CD8-positive, alpha-beta memory T cell (primary cell): ENCODE data around the gene DNAJB12. TPM values are rescaled to one million over a fixed set of nuclear protein-coding genes. Genes with fewer than 3 reads are reported as not detected.
"Not testable (repeated sequence)": the region's sequence is repeated elsewhere in the genome, so short reads cannot be mapped to it uniquely, and the experiment has no call there.

Source experiments
- CTCF ChIA-PET: fragments of 350-600 bp; sonication (Branson Sonifier 250); formaldehyde crosslinking; loops from one replicate; lab custom pipeline; 2021; ENCODE audit warnings: antibody characterized with exemption; lab: Charles Lee
- POLR2A ChIA-PET: fragments of 350-600 bp; sonication (Branson Sonifier 250); formaldehyde crosslinking; loops from one replicate; lab custom pipeline; 2021; ENCODE audit warnings: antibody characterized with exemption; lab: Charles Lee
- DNase-seq, 5 donors: peaks; one replicate each; pipeline versions ENCODE4 v3.0.0 to v3.0.0-alpha.2; 2020 to 2022; ENCODE audit warnings: mixed read lengths in 1 of 5
- H3K27ac ChIP-seq: one replicate; pipeline ENCODE4 v1.7.0; 2013; ENCODE audit warnings: low read depth, mild to moderate bottlenecking, low read length, moderate library complexity
- H3K27me3 ChIP-seq: 2 replicates; pipeline ENCODE4 v1.7.0; 2013; ENCODE audit warnings: low read length, mild to moderate bottlenecking; ENCODE audit not compliant: insufficient read depth, poor library complexity, severe bottlenecking
- H3K36me3 ChIP-seq: 2 replicates; pipeline ENCODE4 v1.7.0; 2013; ENCODE audit warnings: mild to moderate bottlenecking, low read length, moderate library complexity; ENCODE audit not compliant: insufficient read depth
- H3K4me1 ChIP-seq: 2 replicates; pipeline ENCODE4 v1.7.0; 2013; ENCODE audit warnings: mild to moderate bottlenecking, low read length, moderate library complexity; ENCODE audit not compliant: insufficient read depth
- H3K4me3 ChIP-seq: 2 replicates; pipeline ENCODE4 v1.7.0; 2013; ENCODE audit warnings: mild to moderate bottlenecking, low read length
- H3K9me3 ChIP-seq: 2 replicates; pipeline ENCODE4 v1.7.0; 2013; ENCODE audit warnings: mild to moderate bottlenecking, low read length
- H3K27ac Mint-ChIP-seq, 8 donors: one replicate each; pipeline ENCODE4 v1.8.0; 2020 to 2021; ENCODE audit warnings: mixed read lengths in 8 of 8, mild to moderate bottlenecking in 6 of 8, inconsistent platforms in 3 of 8, moderate library complexity in 3 of 8
- H3K27me3 Mint-ChIP-seq, 2 donors: one replicate each; pipeline ENCODE4 v1.8.0; 2020 to 2021; ENCODE audit warnings: mixed read lengths in 2 of 2, mild to moderate bottlenecking in 1 of 2, moderate library complexity in 1 of 2
- H3K36me3 Mint-ChIP-seq, 3 donors: one replicate each; pipeline ENCODE4 v1.8.0; 2020 to 2021; ENCODE audit warnings: mixed read lengths in 3 of 3, inconsistent platforms in 1 of 3, mild to moderate bottlenecking in 1 of 3
- H3K4me1 Mint-ChIP-seq, 3 donors: one replicate each; pipeline ENCODE4 v1.8.0; 2020 to 2021; ENCODE audit warnings: mixed read lengths in 3 of 3, inconsistent platforms in 1 of 3, mild to moderate bottlenecking in 1 of 3
- H3K4me3 Mint-ChIP-seq, 7 donors: one replicate each; pipeline ENCODE4 v1.8.0; 2020 to 2021; ENCODE audit warnings: mixed read lengths in 7 of 7, mild to moderate bottlenecking in 6 of 7, moderate library complexity in 4 of 7, inconsistent platforms in 2 of 7
- H3K9me3 Mint-ChIP-seq, 5 donors: one replicate each; pipeline ENCODE4 v1.8.0; 2020 to 2022; ENCODE audit warnings: mixed read lengths in 5 of 5, mild to moderate bottlenecking in 3 of 5, moderate library complexity in 2 of 5, inconsistent platforms in 1 of 5
- polyA plus RNA-seq: library from polyadenylated mRNA; unstranded; fragments of 300-500 nt; fragmentation: Illumina TruSeq; gene quantifications from one replicate; pipeline ENCODE4 v1.2.3, GENCODE V29; 2021
- total RNA-seq, 2 experiments: library from RNA; stranded (reverse); gene quantifications; one replicate each; pipeline ENCODE4 v1.2.3, GENCODE V29; 2021

The DNAJB12 gene
- total and polyA plus RNA-seq, 3 experiments from 2014 or later, result 28.0 to 30.4 (median 29.4) TPM

DNA sequence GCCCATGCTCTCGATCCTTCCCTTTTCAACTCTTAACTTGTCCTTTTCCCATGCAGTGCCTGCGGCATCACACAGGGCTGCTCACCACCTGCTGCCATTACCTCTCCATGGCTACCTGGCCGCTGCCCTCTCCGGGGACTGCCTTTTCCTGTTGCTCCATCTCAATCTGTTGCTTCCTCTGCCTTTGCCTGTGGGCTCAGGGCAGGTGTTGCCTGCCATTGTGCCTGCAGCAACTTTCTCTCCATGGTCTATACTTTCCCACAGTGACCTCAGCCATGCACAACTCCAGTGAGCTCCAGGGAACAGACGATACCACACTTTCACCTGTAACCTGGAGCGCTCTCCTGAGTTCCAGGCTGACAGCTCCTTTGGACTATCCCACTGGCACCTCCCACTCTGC, 3.2 kb downstream of the DNAJB12 start:
- peaks cover 49 to 65% (median 53%) of the 10 kb centered on the region in 3 donors for H3K4me1 Mint-ChIP-seq

GRCh38 chr10:72349438-72349837, 5.3 kb downstream of the DNAJB12 start:
- H3K4me3 Mint-ChIP-seq, result peak overlapping the region in 1 of 7 donors; percentile 83
- Histone ChIP-seq H3K4me1 (peaks cover 22% of the 10 kb centered on the region), H3K36me3 (peaks cover 12% of the 10 kb centered on the region), H3K27ac (no peak overlapping the region), H3K9me3 (no peaks in the 10 kb centered on the region), H3K4me3 (no peak overlapping the region), H3K27me3 (no peaks in the 10 kb centered on the region)
- H3K4me1 Mint-ChIP-seq, result peaks cover 43 to 61% (median 45%) of the 10 kb centered on the region in 3 donors
- H3K27me3 Mint-ChIP-seq, result no peaks in the 10 kb centered on the region
- H3K9me3 Mint-ChIP-seq, result no peaks in the 10 kb centered on the region
- H3K36me3 Mint-ChIP-seq, result peaks cover 0 to 51% (median 1%) of the 10 kb centered on the region in 3 donors
- DNase-seq, result no peak
- POLR2A ChIA-PET, result no interaction called here
- H3K27ac Mint-ChIP-seq, result peak overlapping the region in 4 of 8 donors; percentile 45 to 84 (median 75)
- CTCF ChIA-PET, result interaction anchor here (1.0 to 3.3 kb wide), 5 partner anchors 8 to 127 kb away, joined by 3 to 11 read pairs (median 6); no protein-coding TSS in a partner anchor

More for the DNA sequence above, 3.2 kb downstream of the DNAJB12 start:
- Histone ChIP-seq H3K27ac (no peak overlapping the region), H3K9me3 (no peaks in the 10 kb centered on the region), H3K36me3 (peaks cover 12% of the 10 kb centered on the region), H3K27me3 (no peaks in the 10 kb centered on the region), H3K4me3 (no peak overlapping the region), H3K4me1 (peaks cover 21% of the 10 kb centered on the region)
- Mint-ChIP-seq H3K27ac (peak overlapping the region in 4 of 8 donors; percentile 19 to 93 (median 64)), H3K36me3 (peaks cover 0 to 51% (median 1%) of the 10 kb centered on the region in 3 donors), H3K4me3 (peak overlapping the region in 2 of 7 donors; percentile 5 to 91), H3K27me3 (no peaks in the 10 kb centered on the region), H3K9me3 (no peaks in the 10 kb centered on the region)
- POLR2A ChIA-PET, result no interaction called here
- DNase-seq, result peak in 1 of 5 donors; percentile 36
- CTCF ChIA-PET, result interaction anchor here (1.4 to 3.3 kb wide), 2 partner anchors 12 to 15 kb away, joined by 3 to 8 read pairs; no protein-coding TSS in a partner anchor

DNA sequence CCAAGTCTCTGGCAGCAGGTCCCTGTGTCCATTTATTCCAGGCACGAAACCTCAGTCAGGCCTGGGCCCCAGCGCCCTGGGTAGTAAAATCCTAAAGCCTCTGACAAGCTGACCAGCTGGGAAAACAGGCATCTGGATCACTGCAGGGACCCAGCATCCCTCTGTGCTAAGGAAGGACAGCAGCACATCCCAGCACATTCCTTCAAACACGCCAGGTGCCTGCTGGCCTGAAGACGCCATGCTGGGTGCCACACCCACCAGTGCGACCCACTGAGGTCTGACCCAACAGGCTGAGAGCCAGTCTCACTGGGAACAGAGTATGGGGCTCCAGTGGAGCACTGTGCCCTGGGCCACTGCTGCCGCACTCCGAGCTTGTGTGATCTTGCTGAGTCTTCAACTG, 6.4 kb downstream of the DNAJB12 start:
- H3K36me3 Mint-ChIP-seq, result peaks cover 0 to 55% (median 1%) of the 10 kb centered on the region in 3 donors
- ChIA-PET CTCF (interaction anchor here (1.6 to 3.3 kb wide), 2 partner anchors 9 to 300 kb away, joined by 4 to 8 read pairs; no protein-coding TSS in a partner anchor), POLR2A (no interaction called here)
- H3K9me3 Mint-ChIP-seq, result no peaks in the 10 kb centered on the region
- H3K4me1 Mint-ChIP-seq, result peaks cover 37 to 57% (median 38%) of the 10 kb centered on the region in 3 donors
- H3K9me3 ChIP-seq, result no peaks in the 10 kb centered on the region
- H3K4me3 ChIP-seq, result no peak overlapping the region
- DNase-seq, result no peak
- H3K27ac Mint-ChIP-seq, result peak overlapping the region in 1 of 8 donors; percentile 52
- peaks cover 16% of the 10 kb centered on the region for H3K36me3 ChIP-seq
- H3K4me1 ChIP-seq, result peaks cover 15% of the 10 kb centered on the region
- no peak overlapping the region for H3K4me3 Mint-ChIP-seq
- no peaks in the 10 kb centered on the region for H3K27me3 Mint-ChIP-seq
- H3K27ac ChIP-seq, result no peak overlapping the region
- no peaks in the 10 kb centered on the region for H3K27me3 ChIP-seq

GRCh38 chr10:72346117-72346516, 8.6 kb downstream of the DNAJB12 start:
- H3K27me3 Mint-ChIP-seq, H3K27me3 ChIP-seq, H3K4me3 Mint-ChIP-seq, H3K27ac ChIP-seq, H3K9me3 Mint-ChIP-seq, H3K9me3 ChIP-seq, DNase-seq, H3K4me3 ChIP-seq, H3K4me1 ChIP-seq: not testable (repeated sequence)
- Mint-ChIP-seq H3K27ac (peak overlapping the region in 1 of 8 donors; percentile 47), H3K4me1 (peaks cover 16 to 40% (median 19%) of the 10 kb centered on the region in 3 donors), H3K36me3 (peaks cover 0 to 57% (median under 1%) of the 10 kb centered on the region in 3 donors)
- H3K36me3 ChIP-seq, result peaks cover 14% of the 10 kb centered on the region
- ChIA-PET POLR2A (interaction anchor here (1.0 kb wide), 1 partner anchor 258 kb away, joined by 4 read pairs; the partner anchor contains the start of gene SPOCK2), CTCF (interaction anchor here (0.9 to 1.5 kb wide), 3 partner anchors 9 to 16 kb away, joined by 3 to 5 read pairs (median 3); partner anchors contain the start of gene DNAJB12)

GRCh38 chr10:72344932-72345331, 9.8 kb downstream of the DNAJB12 start:
- peak overlapping the region in 4 of 8 donors; percentile 27 to 97 (median 47) for H3K27ac Mint-ChIP-seq
- H3K4me1 Mint-ChIP-seq, result peaks cover 14 to 39% (median 18%) of the 10 kb centered on the region in 3 donors
- H3K4me1 ChIP-seq, result peaks cover 15% of the 10 kb centered on the region
- no peaks in the 10 kb centered on the region for H3K27me3 Mint-ChIP-seq
- H3K4me3 ChIP-seq, result no peak overlapping the region
- peaks cover 21% of the 10 kb centered on the region for H3K36me3 ChIP-seq
- no peaks in the 10 kb centered on the region for H3K27me3 ChIP-seq
- H3K27ac ChIP-seq, result no peak overlapping the region
- H3K9me3 ChIP-seq, result no peaks in the 10 kb centered on the region
- ChIA-PET POLR2A (no interaction called here), CTCF (interaction anchor here (0.8 to 2.1 kb wide), 6 partner anchors 8 to 449 kb away, joined by 3 to 6 read pairs (median 4); no protein-coding TSS in a partner anchor)
- H3K36me3 Mint-ChIP-seq, result peaks cover 0 to 57% (median 2%) of the 10 kb centered on the region in 3 donors
- no peak for DNase-seq
- H3K9me3 Mint-ChIP-seq, result no peaks in the 10 kb centered on the region
- H3K4me3 Mint-ChIP-seq, result no peak overlapping the region

- no peaks in the 10 kb centered on the region for H3K9me3 Mint-ChIP-seq
- H3K36me3 Mint-ChIP-seq, result peaks cover 0 to 48% (median 4%) of the 10 kb centered on the region in 3 donors
- no peaks in the 10 kb centered on the region for H3K9me3 ChIP-seq
- H3K27me3 ChIP-seq, result no peaks in the 10 kb centered on the region
- peaks cover 16% of the 10 kb centered on the region for H3K36me3 ChIP-seq
- H3K27ac ChIP-seq, result no peak overlapping the region
- peaks cover 0 to 28% (median 12%) of the 10 kb centered on the region in 3 donors for H3K4me1 Mint-ChIP-seq
- ChIA-PET CTCF (interaction anchor here (0.7 to 2.1 kb wide), 5 partner anchors 68 to 447 kb away, joined by 3 to 8 read pairs (median 5); no protein-coding TSS in a partner anchor), POLR2A (no interaction called here)
- no peak overlapping the region for H3K27ac Mint-ChIP-seq
- no peak overlapping the region for H3K4me3 ChIP-seq
- no peaks in the 10 kb centered on the region for H3K27me3 Mint-ChIP-seq
- no peak for DNase-seq
- H3K4me3 Mint-ChIP-seq, result no peak overlapping the region
- peaks cover 15% of the 10 kb centered on the region for H3K4me1 ChIP-seq
These were observed 11.8 kb downstream of the DNAJB12 start for GRCh38 chr10:72342911-72343310.

GRCh38 chr10:72340510-72341261, 14.0 kb downstream of the DNAJB12 start:
- no peak overlapping the region for H3K27ac ChIP-seq
- peak; percentile 66 to 84 (median 70) for DNase-seq
- peak overlapping the region in 1 of 7 donors; percentile 56 for H3K4me3 Mint-ChIP-seq
- H3K36me3 ChIP-seq, result peaks cover 22% of the 10 kb centered on the region
- POLR2A ChIA-PET, result interaction anchor here (1.6 kb wide), 1 partner anchor 9 kb away, joined by 3 read pairs; no protein-coding TSS in a partner anchor
- peaks cover 19 to 50% (median 27%) of the 10 kb centered on the region in 3 donors for H3K4me1 Mint-ChIP-seq
- H3K36me3 Mint-ChIP-seq, result peaks cover 0 to 60% (median 6%) of the 10 kb centered on the region in 3 donors
- no peak overlapping the region for H3K4me3 ChIP-seq
- H3K27me3 Mint-ChIP-seq, result no peaks in the 10 kb centered on the region
- no peaks in the 10 kb centered on the region for H3K9me3 Mint-ChIP-seq
- no peaks in the 10 kb centered on the region for H3K27me3 ChIP-seq
- peak overlapping the region in 7 of 8 donors; percentile 21 to 79 (median 65) for H3K27ac Mint-ChIP-seq
- CTCF ChIA-PET, result interaction anchor here (0.7 to 7.3 kb wide), 18 partner anchors 9 to 444 kb away, joined by 3 to 88 read pairs (median 5); partner anchors contain the start of genes DDIT4 and DNAJB12
- H3K9me3 ChIP-seq, result no peaks in the 10 kb centered on the region
- peaks cover 30% of the 10 kb centered on the region for H3K4me1 ChIP-seq
